RWPE1 (cell line): ENCODE results near the gene MICAL3.

Experiments
- CTCF ChIA-PET: fragments of 350-600 bp; sonication (Branson Sonifier 250); formaldehyde crosslinking; extraction: SDS; loops from one replicate; lab custom pipeline; 2021; lab: Yijun Ruan, JAX
- POLR2A ChIA-PET: fragments of 400-600 bp; formaldehyde crosslinking; extraction: SDS; loops from one replicate; lab custom pipeline; 2020; ENCODE audit warnings: antibody characterized with exemption; ENCODE audit not compliant: low non-redundant PET; lab: Yijun Ruan, JAX
- DNase-seq: peaks from one replicate; pipeline ENCODE4 v3.0.0; 2012; ENCODE audit warnings: low spot score
- H3K27ac ChIP-seq: fragments of 450-650 bp; 2 replicates; pipeline ENCODE4 v1.5.1; 2017
- CTCF ChIP-seq: fragments of 450-650 bp; conservative IDR thresholded peaks from 2 replicates; pipeline ENCODE4 v1.5.1; 2017; ENCODE audit warnings: low read depth, mild to moderate bottlenecking

MICAL3 gene

GRCh38 chr22:17949642-17950473 is 74.5 kb downstream of the MICAL3 start:
- TF ChIP-seq CTCF = no peak
- no peak for DNase-seq
- ChIA-PET POLR2A (no interaction called here), CTCF (interaction anchor here (0.8 kb wide), 1 partner anchor 23 kb away, joined by 5 read pairs; no protein-coding TSS in a partner anchor)
- H3K27ac ChIP-seq = peak overlapping the region; percentile 75

DNA sequence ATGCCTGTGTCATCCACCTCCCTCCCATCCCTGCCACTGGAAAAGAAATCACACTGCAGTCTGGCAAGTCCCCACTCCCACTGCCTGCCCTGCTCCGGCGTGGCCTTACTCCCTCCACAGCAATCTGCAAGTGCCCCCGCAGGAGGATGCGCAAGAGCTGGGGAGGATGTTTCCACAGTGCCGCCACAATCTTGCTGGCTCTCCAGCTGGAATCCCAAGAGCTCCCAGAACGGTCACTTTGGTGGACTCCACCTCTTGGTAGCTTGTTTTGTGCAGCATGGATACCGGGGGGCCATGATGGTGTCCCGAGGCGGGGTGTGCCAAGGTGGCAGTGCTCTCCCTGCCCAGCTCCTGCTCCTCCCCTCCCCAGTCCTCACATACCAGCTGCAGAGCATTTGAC is 76.3 kb downstream of the MICAL3 start:
- ChIA-PET POLR2A (no interaction called here), CTCF (no interaction called here)
- no peak for TF ChIP-seq CTCF
- peak overlapping the region; percentile 27; the same call in 1 of the 2 replicates for H3K27ac ChIP-seq
- no peak for DNase-seq

GRCh38 chr22:17946662-17947367 is 77.5 kb downstream of the MICAL3 start:
- no peak for DNase-seq
- H3K27ac ChIP-seq = peak overlapping the region; percentile 79
- CTCF ChIA-PET = no interaction called here
- POLR2A ChIA-PET = no interaction called here
- TF ChIP-seq CTCF = no peak

GRCh38 chr22:17945888-17946648 is 78.3 kb downstream of the MICAL3 start:
- TF ChIP-seq CTCF = no peak
- no peak for DNase-seq
- POLR2A ChIA-PET = no interaction called here
- CTCF ChIA-PET = interaction anchor here (0.6 kb wide), 1 partner anchor 130 kb away, joined by 3 read pairs; no protein-coding TSS in a partner anchor
- H3K27ac ChIP-seq = peak overlapping the region; percentile 79

GRCh38 chr22:17945156-17945887 is 79.0 kb downstream of the MICAL3 start:
- no peak for DNase-seq
- CTCF ChIA-PET = interaction anchor here (0.6 kb wide), 1 partner anchor 131 kb away, joined by 3 read pairs; no protein-coding TSS in a partner anchor
- no peak for TF ChIP-seq CTCF
- POLR2A ChIA-PET = no interaction called here
- peak overlapping the region; percentile 79 for H3K27ac ChIP-seq

- no peak for DNase-seq
- POLR2A ChIA-PET = no interaction called here
These were observed 80.1 kb downstream of the MICAL3 start for GRCh38 chr22:17944256-17944655.

More at GRCh38 chr22:17944256-17944655, 80.1 kb downstream of the MICAL3 start:
- H3K27ac ChIP-seq = peak overlapping the region; percentile 22
- CTCF ChIA-PET = no interaction called here
- no peak for TF ChIP-seq CTCF
